Ovary (tissue), 3 donors: ENCODE data around the gene HSD3B7.

Experiments
- CTCF ChIP-seq, 3 donors: fragments of 450-650 bp in 2 of 3; fragments of 200-600 bp in 1 of 3; IDR thresholded peaks; one replicate each; pipeline versions ENCODE4 v1.5.1 to v1.8.0; 2016 to 2022; ENCODE audit warnings: antibody characterized with exemption in 3 of 3, mild to moderate bottlenecking in 1 of 3
- POLR2A ChIP-seq: fragments of 450-650 bp; IDR thresholded peaks from one replicate; pipeline ENCODE4 v1.6.1; 2017; ENCODE audit warnings: antibody characterized with exemption, mild to moderate bottlenecking, moderate library complexity
- donor health status: DM: no; HTN: no; CAD: no.

GRCh38 chr16:30964574-30965226 is 20.3 kb upstream of the HSD3B7 start:
- no peak for TF ChIP-seq CTCF (IDR thresholded peaks at IDR 0.05)
- TF ChIP-seq POLR2A, result no peak
